Activated CD4-positive, alpha-beta T cell treated with anti-CD3 and anti-CD28 coated beads for 4 hours (primary cell): ENCODE data around the gene MAP7D3.
"Not testable (repeated sequence)": the region's sequence is repeated elsewhere in the genome, so short reads cannot be mapped to it uniquely, and the experiment has no call there.

Experiments used
- DNase-seq, 2 donors: peaks; one replicate each; pipeline ENCODE4 v3.0.0-alpha.2; 2020

The MAP7D3 gene

DNA sequence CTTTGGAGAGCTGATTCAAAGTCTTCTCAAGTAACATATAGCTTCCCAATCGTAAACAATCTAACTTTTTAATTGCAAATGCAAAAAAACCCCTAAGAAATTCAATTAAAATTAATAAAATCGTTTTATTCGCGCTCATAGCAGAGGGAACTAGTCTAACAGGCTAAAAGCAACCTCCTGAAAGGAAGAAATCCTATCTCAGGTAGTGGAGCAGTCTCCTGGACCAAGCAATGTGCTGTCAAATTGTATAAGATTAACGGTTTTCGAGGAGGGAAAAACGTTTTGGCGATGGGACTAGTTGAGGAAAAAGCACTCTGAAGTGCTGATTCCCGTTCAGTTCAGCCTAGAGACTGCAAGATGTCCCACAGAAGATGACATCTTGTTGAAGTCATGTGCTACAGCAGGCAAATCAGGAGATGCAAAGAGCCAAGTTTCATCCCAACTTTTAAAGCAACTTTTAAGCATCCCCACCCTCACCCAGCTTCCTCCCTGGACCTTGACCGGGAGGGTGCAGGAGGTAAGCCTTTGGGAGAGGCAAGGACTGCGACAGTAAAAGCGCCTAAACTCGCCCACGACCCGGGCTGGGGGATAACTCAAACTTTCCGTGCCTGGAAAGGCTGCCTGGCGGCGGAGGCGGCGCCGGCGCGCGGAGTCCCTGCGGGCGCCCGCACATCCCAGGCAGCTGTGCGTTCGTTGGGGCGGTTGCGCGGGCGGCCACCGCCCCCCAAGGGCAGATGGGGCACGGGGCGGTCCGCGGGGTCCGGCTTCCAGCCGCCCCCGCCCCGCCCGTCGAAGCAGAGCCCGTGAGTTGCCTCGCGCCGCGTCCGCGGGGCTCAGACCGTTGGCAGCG lies 784 bp downstream of the MAP7D3 start:
- DNase-seq: peak; percentile 58 to 60

DNA sequence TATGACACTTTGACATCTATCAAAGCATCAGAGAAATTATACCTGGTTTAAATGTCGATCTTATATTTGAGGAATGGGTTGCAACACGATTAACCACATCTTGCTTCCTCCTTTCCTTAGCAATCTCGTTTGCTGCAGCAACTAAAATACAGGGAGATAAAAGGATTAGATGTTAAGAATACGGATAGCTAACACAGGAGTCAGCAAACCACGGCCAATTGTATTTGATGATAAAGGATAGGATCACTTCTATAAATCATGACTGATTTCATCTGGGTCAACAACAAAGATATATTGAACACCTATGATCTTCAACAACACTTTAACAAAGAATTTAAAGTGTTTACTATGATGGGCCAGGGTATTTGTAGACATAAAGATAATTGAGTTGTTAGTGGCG lies 5.0 kb downstream of the MAP7D3 start:
- DNase-seq: no peak

DNA sequence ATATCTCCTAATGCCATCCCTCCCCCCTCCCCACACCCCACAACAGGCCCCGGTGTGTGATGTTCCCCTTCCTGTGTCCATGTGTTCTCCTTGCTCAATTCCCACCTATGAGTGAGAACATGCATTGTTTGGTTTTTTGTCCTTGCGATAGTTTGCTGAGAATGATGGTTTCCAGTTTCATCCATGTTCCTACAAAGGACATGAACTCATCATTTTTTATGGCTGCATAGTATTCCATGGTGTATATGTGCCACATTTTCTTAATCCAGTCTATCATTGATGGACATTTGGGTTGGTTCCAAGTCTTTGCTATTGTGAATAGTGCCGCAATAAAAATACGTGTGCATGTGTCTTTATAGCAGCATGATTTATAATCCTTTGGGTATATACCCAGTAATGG lies 13.4 kb downstream of the MAP7D3 start:
- not testable (repeated sequence) for DNase-seq

DNA sequence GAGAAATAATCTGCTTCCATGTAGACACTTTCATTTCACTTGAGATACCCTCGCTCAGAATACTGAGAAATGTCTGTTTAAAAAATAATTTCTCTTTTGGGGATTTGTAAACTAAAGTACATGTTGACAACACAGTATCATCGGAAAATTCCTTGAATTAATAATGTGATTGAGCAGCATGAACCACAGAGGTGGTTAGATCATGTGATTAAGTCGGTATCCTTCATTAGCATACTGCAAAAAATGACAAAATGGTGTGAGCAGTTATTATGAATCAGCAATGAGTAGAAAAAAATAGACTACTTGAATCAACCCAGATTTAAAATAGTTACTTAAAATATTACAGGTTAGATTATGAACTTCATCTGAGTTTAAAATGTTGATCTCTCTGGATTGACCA lies 14.1 kb downstream of the MAP7D3 start:
- DNase-seq: no peak

DNA sequence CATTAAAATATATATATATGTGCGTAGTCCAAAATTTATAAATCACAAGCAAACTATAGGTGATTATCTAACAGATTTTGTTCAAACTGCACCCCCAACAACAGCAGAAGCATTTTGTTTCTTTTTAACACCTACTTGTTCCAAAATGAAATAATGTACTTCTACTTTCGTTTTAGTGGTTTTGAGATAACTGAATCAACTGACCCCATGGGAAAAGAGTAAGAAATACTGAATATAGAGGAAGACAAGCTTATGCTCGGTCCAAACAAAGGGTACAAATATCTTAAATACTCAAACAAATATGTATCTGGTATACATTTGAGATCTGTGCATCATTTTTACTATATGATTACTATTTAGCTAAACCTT lies 22.4 kb downstream of the MAP7D3 start:
- DNase-seq: no peak

DNA sequence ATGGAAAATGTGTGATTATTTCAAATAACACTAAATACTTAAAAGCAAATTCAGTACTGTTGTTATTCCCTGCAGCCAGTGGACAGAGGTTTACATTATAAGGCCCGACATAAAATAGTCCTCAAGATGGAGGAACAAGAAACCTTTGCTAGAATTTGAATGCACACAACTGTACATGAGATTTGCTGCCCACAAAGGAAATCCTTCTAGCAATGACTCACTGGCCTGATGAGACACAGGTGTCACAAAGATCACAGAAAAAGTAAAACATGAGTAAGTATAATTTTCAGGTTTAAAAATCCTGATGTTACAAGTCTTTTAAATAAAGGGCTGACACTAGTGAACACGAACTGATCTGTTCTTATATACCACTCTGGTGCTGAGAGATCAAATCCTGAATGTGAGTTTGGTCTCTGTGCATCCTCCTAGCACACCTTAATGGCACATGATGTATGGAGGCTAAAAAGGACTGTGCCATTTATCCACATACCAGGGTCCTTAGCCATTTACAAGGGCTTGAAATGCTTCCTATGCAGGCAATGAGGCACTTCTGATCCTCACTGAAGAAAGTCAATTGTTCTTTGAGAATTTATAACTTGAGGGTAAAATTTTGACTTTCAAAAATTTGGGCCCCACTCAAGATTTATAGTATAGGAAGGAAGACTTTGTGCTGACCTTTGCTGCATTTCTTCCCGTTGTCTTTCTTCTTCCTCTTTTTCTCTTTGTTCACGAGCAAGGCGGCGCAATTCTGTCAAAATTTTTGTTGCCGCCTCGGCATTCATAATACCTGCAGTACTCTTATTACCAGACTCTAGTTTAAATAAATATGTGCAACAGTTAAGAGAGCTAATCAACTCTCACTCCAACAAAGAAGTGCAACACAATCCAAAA lies 23.0 kb downstream of the MAP7D3 start:
- DNase-seq: no peak

DNA sequence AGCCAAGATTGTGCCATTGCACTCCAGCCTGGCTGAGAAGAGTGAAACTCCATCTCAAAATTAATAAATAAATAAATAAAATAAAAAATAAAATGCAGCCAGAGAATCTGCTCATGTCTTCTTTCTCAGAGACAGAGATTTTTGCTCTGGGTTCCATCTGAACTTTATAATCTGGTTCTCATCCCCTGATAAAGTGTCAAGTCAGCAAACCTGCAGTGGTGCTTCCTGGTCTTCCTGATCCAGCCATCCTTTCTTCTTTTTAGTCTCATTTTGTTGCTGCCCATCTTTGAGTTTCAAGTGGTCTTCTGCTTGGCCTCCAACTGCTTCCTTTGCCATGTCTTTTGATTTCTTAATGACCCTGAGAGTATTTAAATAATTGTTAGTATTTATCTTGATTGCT lies 24.1 kb downstream of the MAP7D3 start:
- no peak for DNase-seq

DNA sequence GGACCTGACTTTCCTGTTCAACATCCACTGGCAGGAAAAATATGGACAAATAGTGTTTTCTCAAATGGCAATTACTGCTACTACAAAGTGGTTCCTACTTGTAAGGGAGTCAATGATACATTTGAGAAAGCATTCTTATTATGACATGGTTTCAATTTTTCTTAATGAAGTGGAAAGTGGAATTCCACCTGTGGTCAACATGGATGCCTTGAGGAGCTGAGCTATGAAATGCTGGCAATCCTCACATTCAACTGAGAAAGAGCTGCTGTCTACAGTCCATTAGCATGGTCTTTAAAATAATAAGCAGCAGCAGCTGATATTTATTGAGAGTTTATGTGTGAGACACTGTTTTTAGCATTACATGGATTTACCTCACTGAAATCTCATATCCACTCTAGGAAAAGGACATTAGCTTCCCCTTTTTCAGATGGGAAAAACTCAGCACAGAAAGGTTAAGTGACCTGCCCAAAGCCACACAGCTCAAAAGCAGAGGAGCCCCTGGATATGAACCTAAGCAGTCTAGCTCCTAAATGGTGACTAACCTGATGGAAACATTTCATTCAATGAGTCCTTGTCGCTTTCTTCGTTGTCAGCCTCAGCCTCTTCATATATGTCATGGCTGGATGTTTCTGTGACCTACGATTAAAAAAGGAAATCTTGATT lies 29.2 kb downstream of the MAP7D3 start:
- DNase-seq: no peak

DNA sequence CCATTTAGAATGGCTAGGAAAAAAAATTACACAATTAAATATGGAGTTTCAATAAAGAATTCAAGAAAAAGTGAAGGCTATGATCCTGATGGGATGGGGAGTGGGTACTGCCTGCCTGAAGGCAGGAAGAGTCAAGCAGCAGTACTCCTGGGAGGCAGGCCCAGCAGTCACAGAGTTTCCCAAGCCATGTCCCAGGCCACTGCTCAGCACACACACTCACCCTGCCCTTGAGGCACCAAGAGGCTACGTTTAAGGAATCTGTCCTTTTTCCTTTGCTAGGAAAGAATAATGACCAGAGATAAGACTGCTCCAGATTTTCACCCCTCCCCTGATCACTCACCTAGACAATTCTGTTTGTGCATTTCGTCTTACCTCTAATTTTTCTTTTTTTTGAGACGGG lies 30.2 kb downstream of the MAP7D3 start:
- DNase-seq: no peak

DNA sequence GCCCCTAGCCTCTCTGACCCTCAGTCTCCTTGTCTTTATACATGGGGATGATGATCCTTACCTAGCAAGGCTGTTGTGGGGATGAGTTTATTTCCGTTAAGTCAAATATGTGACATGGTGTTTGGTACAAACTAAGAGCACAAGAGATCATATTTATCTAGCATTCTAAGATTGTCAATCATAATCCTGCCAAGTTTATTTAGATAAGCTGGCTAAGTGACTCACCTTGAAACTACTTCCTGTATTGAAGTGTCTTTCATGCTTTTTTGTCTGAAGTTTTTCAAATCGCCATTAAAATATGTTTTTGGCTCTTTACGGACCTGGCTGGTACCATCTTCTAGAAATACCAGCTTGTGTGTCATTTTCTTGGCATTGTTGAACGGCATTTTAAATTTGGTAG lies 30.7 kb downstream of the MAP7D3 start:
- DNase-seq: no peak

DNA sequence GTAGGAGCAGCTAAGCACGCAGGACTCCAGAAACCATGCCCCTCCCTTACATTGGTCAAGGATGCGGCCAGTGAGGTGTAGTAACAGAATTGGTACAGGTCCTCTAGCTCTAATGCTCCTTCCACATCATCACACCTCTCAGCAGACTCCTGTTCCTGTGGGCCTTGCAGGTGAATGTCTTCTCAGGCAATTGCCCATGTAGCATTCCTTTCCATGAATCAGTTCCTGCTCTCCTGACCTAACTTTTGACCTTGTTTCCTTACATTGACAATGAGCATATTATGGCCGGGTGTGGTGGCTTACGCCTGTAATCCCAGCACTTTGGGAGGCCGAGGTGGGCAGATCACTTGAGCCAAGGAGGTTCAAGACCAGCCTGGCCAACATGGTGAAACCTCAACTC lies 31.3 kb downstream of the MAP7D3 start:
- no peak for DNase-seq

DNA sequence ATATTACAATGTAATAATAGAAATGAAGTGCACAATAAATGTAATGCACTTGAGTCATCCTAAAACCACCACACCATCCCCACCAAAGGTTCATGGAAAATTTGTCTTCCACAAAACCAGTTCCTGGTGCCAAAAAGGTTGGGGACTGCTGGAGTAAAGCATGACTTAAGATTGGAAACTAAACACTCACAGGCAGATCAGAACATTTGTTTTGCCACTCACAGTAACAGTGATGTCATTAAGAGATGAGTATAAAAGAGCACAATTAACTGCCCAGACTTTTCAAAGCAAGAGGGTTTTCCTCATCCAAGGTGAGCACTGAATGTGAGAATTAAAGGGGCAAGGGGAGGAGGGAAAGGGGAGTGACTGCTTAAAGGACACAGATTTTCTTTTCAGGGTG lies 35.6 kb downstream of the MAP7D3 start:
- no peak for DNase-seq

DNA sequence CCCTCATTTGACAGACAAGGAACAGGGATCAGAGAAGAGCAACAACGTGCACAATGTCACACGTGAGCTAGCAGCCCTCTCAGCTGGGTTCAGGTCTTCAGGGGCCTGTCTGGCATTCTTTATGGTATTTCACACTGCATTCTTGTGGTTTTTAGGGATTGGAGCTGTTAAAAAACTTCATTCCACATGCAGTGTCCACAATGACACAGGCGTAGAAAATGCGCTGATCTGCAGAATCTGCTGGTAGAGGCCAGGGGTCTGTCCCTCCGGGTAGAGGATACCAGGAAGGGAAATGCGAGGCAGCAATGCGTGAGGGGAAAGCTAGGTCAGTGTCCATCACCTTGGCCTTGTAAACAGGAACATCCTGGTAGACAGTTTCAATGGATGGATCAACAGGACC lies 36.6 kb downstream of the MAP7D3 start:
- no peak for DNase-seq

DNA sequence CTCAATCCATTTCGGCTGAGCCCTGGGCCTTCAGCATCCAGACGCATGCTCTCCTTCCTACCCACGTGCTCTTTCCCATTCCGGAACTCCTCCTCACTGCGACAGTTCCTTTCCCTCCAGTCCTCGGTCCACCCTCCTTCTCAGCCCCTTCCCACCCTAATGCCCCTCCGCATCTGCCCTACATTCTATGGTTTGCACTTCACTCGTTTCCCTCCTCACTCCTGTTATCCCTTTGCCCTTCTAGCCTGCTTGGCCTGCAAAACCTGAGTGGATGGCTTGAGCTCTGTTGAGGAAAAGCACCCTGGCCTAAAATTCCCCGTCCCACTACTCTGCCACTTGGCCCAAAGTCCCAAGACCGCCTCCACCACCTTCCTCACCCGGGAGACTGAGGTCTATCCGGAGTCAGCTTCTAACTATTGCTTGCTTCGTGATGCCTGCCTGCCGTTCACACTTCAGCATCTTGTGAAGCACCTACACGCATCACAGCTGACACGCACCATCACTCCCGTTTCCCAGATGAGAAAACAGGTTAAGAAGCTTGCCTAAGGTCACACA lies 38.6 kb downstream of the MAP7D3 start:
- DNase-seq: no peak

DNA sequence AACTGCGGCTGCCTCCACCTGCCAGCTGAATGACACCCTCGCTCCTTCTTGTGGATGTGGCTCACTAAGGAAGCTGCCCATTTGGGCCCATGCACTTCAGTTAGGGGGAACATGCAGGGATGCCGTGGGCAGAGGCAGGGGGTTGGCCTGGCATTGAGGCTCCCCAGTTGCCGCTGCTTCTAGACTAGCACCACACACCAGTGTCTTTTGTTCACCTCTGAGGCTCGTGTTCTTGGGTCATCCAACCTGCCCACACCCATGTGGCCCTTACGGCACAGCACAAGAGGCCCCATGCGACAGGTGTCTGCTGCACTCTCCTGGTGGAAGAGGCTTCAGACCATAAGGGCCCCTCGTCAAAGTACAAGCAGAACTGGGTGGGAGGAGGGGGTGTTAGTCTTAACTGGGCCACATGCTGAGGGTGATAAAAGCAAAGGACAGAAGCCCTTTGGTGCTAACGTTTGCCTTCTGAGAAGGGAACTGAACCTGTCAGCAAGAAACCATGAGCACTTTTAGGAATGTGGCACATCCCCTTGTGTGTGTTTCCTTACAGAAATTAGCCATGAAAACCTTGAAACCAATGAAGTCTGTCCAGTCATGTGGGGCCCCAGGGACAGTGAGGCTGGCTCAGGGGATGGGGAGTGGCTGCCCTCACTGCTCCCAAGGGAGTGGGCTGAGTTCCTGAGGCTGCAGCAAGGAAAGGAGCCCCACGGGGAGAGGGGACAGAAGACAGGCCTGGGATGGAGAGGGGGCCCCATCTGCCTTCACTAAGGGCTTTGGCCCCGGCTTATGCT lies 39.2 kb downstream of the MAP7D3 start:
- DNase-seq: no peak

DNA sequence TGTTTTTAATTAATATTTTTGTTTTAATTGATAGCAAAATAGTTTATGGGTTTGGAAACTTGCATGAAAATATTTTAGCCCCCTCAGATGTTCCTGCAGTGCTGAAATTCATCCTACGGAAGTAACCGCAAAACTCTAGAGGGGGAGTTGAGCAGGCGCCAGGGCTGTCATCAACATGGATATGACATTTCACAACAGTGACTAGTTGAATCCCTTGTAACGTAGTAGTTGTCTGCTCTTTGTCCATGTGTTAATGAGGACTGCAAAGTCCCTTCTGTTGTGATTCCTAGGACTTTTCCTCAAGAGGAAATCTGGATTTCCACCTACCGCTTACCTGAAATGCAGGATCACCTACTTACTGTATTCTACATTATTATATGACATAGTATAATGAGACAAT lies 40.4 kb downstream of the MAP7D3 start:
- no peak for DNase-seq

DNA sequence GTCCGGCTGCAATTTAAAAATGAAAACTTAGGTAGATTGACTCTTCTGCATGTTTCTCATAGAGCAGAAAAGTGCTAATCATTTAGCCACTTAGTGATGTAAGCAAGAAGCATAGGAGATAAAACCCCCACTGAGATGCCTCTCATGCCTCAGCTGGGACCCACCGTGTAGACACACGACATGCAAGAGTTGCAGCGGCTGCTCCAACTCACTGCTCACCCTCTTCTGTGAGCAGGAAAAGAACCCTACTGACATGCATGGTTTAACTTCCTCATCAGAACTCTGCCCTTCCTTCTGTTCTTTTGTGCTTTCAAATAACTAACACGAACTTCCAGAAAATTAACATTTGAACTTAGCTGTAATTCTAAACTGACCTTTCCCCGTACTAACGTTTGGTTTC lies 41.0 kb downstream of the MAP7D3 start:
- no peak for DNase-seq

DNA sequence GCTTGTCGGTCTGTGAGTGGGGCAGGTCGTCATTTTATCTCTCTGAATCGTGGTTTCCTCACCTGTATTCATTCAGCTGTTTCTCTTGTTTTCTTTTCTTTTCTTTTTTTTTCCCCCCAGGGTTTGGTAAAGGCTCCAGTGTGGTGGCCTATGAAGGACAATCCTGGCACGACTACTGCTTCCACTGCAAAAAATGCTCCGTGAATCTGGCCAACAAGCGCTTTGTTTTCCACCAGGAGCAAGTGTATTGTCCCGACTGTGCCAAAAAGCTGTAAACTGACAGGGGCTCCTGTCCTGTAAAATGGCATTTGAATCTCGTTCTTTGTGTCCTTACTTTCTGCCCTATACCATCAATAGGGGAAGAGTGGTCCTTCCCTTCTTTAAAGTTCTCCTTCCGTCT lies 41.4 kb downstream of the MAP7D3 start:
- DNase-seq: no peak

DNA sequence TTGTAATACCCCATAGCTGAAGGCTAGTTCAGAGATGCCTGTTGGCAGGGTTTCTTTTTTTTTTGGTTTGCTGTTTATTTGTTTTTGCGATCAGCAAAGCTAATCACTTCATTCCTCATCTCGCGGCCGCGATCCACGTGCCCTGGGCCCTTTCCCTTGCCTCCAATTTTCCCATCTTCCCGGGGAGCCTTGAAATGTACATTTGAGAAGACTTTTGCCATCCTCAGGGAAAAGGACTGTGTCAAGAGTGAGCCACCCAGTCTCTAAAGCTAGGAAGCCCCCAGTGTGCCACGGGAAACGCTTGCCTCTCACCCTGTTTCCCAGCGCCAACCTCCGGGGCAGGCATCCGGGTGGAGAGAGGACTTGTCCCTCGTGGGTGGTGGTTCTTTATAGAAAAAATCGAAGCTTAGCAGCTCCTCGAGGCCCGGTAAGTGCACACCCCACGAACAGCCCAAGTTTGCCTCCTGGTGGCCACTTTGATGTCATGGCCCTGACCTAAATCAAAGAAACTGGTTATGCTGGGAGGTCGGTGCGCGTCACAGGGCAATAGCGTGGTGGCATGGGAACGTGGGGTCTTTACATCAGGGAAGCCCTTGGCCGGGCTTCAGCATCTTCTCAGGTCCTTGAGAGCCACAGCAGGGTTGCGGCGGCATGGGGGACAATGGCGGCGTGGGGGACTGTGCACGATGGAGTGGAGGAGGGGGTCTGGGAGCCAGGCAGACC lies 42.0 kb downstream of the MAP7D3 start:
- DNase-seq: peak; percentile 24 to 30

DNA sequence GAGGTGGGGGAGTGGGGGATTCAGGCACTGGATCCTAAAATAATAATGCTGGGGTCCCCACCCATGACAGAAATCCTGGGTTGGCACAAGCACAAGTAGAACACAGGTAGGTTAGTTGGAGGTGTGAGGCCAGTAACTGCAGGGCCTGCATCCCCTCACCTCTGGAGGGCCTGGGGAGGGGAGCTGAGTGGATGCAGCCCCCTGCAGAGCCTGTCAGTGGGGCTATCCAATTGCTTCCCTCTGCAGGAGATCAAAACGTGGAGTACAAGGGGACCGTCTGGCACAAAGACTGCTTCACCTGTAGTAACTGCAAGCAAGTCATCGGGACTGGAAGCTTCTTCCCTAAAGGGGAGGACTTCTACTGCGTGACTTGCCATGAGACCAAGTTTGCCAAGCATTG lies 43.7 kb downstream of the MAP7D3 start:
- DNase-seq: no peak

DNA sequence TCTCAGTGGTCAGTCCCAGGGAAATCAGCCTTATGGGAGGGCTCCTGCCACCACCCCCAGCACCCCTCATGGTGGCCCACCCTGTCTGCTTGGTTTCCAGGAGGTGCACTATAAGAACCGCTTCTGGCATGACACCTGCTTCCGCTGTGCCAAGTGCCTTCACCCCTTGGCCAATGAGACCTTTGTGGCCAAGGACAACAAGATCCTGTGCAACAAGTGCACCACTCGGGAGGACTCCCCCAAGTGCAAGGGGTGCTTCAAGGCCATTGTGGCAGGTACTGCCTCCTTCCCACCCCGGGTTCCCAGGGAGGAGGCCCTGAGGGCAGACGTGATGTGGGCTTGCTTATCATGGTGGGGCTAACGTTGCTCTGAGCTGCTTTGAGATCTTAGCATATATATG lies 44.3 kb downstream of the MAP7D3 start:
- DNase-seq: no peak

DNA sequence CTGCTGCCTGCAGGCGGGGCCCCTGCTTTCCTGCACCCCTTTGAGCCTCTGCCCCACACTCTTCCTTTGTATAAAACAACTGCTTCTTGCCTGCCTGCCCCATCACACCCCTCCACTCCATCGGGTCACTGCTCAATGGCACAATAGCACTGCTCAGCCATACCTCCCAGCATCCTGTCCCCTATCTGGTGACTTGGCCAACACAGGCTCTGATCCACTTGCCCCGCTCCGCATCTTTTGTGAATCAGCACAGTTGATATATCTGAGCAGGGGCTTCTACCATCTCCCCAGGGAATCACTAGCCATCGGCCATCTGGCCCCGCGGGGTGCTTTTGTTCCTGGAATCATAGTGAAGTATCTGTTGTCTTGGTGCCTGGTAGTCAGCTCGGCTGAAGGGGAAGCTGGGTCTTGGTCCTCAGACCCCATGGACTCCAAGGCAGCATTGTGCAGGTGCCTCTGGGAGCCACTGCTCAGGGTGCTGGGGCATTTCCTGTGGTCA lies 45.3 kb downstream of the MAP7D3 start:
- no peak for DNase-seq
